Activated CD8-positive, alpha-beta memory T cell treated with anti-CD3 and anti-CD28 coated beads for 1 hour (primary cell): ENCODE data around the gene ZNF585A.

Source experiments
- DNase-seq, 2 donors: peaks; one replicate each; pipeline ENCODE4 v3.0.0-alpha.2; 2020; ENCODE audit warnings: low read depth in 1 of 2; ENCODE audit errors: extremely low read depth in 1 of 2

ZNF585A gene

DNA sequence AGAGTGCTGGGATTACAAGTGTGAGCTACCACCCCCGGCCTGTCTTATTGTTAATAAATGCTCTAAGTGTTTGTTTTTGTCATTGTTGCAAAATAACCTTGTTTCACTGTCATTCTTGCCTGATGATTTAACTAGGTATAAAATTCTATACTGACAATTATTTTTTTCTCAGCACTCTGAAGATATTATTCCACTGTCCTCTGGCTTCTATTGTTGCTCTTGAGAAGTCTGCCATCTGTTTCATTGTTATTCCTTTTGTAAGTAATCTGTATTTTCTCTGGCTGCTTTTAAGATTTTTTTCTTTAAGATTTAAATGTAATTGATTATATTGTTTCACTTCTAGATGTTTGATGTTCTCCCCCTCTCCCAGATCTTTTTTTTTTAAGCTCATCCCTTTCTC lies 76.6 kb downstream of the ZNF585A start:
- no peak for DNase-seq
